ENCODE data around the gene PYGO2. TPM values are rescaled to one million over a fixed set of nuclear protein-coding genes. Genes with fewer than 3 reads are reported as not detected.
A peak's percentile ranks its signal among the peaks of the same experiment; 100 is the strongest.
"Not testable (repeated sequence)": the region's sequence is repeated elsewhere in the genome, so short reads cannot be mapped to it uniquely, and the experiment has no call there.

The PYGO2 gene
- total RNA-seq, 2 experiments from 2014 or later = 44.3 to 47.3 TPM

GRCh38 chr1:154988058-154988954 lies 26.7 kb upstream of the PYGO2 start:
- Histone ChIP-seq H3K9me2 (ENCODE audit: insufficient read depth, low read length) (no peaks in the 10 kb centered on the region), H3K9me3 (ENCODE audit: low read length) (no peaks in the 10 kb centered on the region), H3K4me3 (ENCODE audit: low read depth, low read length, poor library complexity, severe bottlenecking) (no peak overlapping the region), H3K4me1 (ENCODE audit: insufficient read depth, low read length, poor library complexity, severe bottlenecking) (peaks cover 10% of the 10 kb centered on the region), H3K79me2 (ENCODE audit: insufficient read depth, low read depth, low read length) (peaks cover 44% of the 10 kb centered on the region), H3K27ac (ENCODE audit: low read depth, low read length, poor library complexity, severe bottlenecking) (no peak overlapping the region), H2AFZ (ENCODE audit: low read length) (no peak overlapping the region), H3K4me2 (ENCODE audit: low read length) (no peak overlapping the region), H3K36me3 (ENCODE audit: insufficient read depth, low read length) (peaks cover 54% of the 10 kb centered on the region), H4K20me1 (ENCODE audit: insufficient read depth, low read length) (no peaks in the 10 kb centered on the region)
- CTCF ChIA-PET (ENCODE audit: unreplicated experiment) = interaction anchor here (0.5 to 1.2 kb wide), 3 partner anchors 11 to 90 kb away, joined by 4 to 7 read pairs (median 6); partner anchors contain the start of gene EFNA3
- POLR2A ChIA-PET = no interaction called here
- TF ChIP-seq CTCF (conservative IDR thresholded peaks at IDR 0.05; ENCODE audit: low read length) (peak; percentile 28; the same call in 1 of the 2 replicates), EZH2phosphoT487 (IDR thresholded peaks at IDR 0.05; ENCODE audit: borderline replicate concordance, low read depth, low read length) (no peak)
- no TSS peak for BruUV-seq (replicated peaks)
- intact Hi-C loops (cut with micrococcal nuclease; ENCODE audit: unreplicated experiment) = no loop called here
- DNase-seq (ENCODE audit: low spot score) = no peak

- ChIA-PET POLR2A (no interaction called here), CTCF (ENCODE audit: unreplicated experiment) (no interaction called here)
- no peak for DNase-seq (ENCODE audit: low spot score)
- peaks cover 15% of the 10 kb centered on the region for H3K4me1 ChIP-seq (ENCODE audit: insufficient read depth, low read length, poor library complexity, severe bottlenecking)
- H3K36me3 ChIP-seq (ENCODE audit: insufficient read depth, low read length) = peaks cover 51% of the 10 kb centered on the region
- no peak overlapping the region for H3K4me2 ChIP-seq (ENCODE audit: low read length)
- intact Hi-C loops (cut with micrococcal nuclease; ENCODE audit: unreplicated experiment) = no loop called here
- BruUV-seq (replicated peaks) = no TSS peak
- no peak overlapping the region for H3K27ac ChIP-seq (ENCODE audit: low read depth, low read length, poor library complexity, severe bottlenecking)
- no peaks in the 10 kb centered on the region for H3K9me2 ChIP-seq (ENCODE audit: insufficient read depth, low read length)
- no peaks in the 10 kb centered on the region for H3K9me3 ChIP-seq (ENCODE audit: low read length)
- H3K79me2 ChIP-seq (ENCODE audit: insufficient read depth, low read depth, low read length) = peaks cover 44% of the 10 kb centered on the region
- H3K4me3 ChIP-seq (ENCODE audit: low read depth, low read length, poor library complexity, severe bottlenecking) = no peak overlapping the region
- H2AFZ ChIP-seq (ENCODE audit: low read length) = no peak overlapping the region
- TF ChIP-seq EZH2phosphoT487 (IDR thresholded peaks at IDR 0.05; ENCODE audit: borderline replicate concordance, low read depth, low read length) (no peak), CTCF (conservative IDR thresholded peaks at IDR 0.05; ENCODE audit: low read length) (no peak)
- no peaks in the 10 kb centered on the region for H4K20me1 ChIP-seq (ENCODE audit: insufficient read depth, low read length)
These were observed 25.7 kb upstream of the PYGO2 start for GRCh38 chr1:154987326-154987725.

- H3K4me1 ChIP-seq (ENCODE audit: insufficient read depth, low read length, poor library complexity, severe bottlenecking) = peaks cover 18% of the 10 kb centered on the region
- H3K36me3 ChIP-seq (ENCODE audit: insufficient read depth, low read length) = peaks cover 54% of the 10 kb centered on the region
- CTCF ChIA-PET (ENCODE audit: unreplicated experiment); H2AFZ ChIP-seq (ENCODE audit: low read length); H4K20me1 ChIP-seq (ENCODE audit: insufficient read depth, low read length); POLR2A ChIA-PET; H3K27ac ChIP-seq (ENCODE audit: low read depth, low read length, poor library complexity, severe bottlenecking); BruUV-seq (replicated peaks); H3K4me3 ChIP-seq (ENCODE audit: low read depth, low read length, poor library complexity, severe bottlenecking); H3K9me3 ChIP-seq (ENCODE audit: low read length); intact Hi-C loops (cut with micrococcal nuclease; ENCODE audit: unreplicated experiment); H3K4me2 ChIP-seq (ENCODE audit: low read length); DNase-seq (ENCODE audit: low spot score); H3K9me2 ChIP-seq (ENCODE audit: insufficient read depth, low read length): not testable (repeated sequence)
- H3K79me2 ChIP-seq (ENCODE audit: insufficient read depth, low read depth, low read length) = peaks cover 44% of the 10 kb centered on the region
These were observed 25.2 kb upstream of the PYGO2 start for GRCh38 chr1:154986736-154987135.
